WERI-Rb-1 (cell line): ENCODE measurements around the gene SLC26A8.
A peak's percentile ranks its signal among the peaks of the same experiment; 100 is the strongest.

Experiments
- DNase-seq: peaks from one replicate; pipeline ENCODE4 v3.0.0-alpha.2; 2020
- H3K27ac ChIP-seq: fragments of 250-450 bp; sonication (Bioruptor Pico); 2 replicates; pipeline ENCODE4 v1.5.1; 2020; ENCODE audit warnings: mild to moderate bottlenecking, moderate library complexity
- H3K27me3 ChIP-seq: fragments of 250-450 bp; sonication (Bioruptor Pico); 2 replicates; pipeline ENCODE4 v1.5.1; 2021; ENCODE audit warnings: mild to moderate bottlenecking, low read depth, moderate library complexity; ENCODE audit not compliant: insufficient read depth, severe bottlenecking
- H3K36me3 ChIP-seq: fragments of 250-450 bp; sonication (Bioruptor Pico); 2 replicates; pipeline ENCODE4 v1.5.1; 2020; ENCODE audit warnings: mild to moderate bottlenecking, moderate library complexity
- H3K4me3 ChIP-seq: 2 replicates; pipeline ENCODE4 v1.5.1; 2011; ENCODE audit warnings: low read depth, mild to moderate bottlenecking, control low read depth, low read length
- H3K9me3 ChIP-seq: fragments of 250-450 bp; sonication (Bioruptor Pico); 2 replicates; pipeline ENCODE4 v1.5.1; 2021; ENCODE audit warnings: mild to moderate bottlenecking, moderate library complexity; ENCODE audit not compliant: severe bottlenecking
- CTCF ChIP-seq: IDR thresholded peaks from 2 replicates; pipeline ENCODE4 v1.5.1; 2011; ENCODE audit warnings: low read depth, mild to moderate bottlenecking, control low read depth, inconsistent platforms, low read length

The SLC26A8 gene

DNA sequence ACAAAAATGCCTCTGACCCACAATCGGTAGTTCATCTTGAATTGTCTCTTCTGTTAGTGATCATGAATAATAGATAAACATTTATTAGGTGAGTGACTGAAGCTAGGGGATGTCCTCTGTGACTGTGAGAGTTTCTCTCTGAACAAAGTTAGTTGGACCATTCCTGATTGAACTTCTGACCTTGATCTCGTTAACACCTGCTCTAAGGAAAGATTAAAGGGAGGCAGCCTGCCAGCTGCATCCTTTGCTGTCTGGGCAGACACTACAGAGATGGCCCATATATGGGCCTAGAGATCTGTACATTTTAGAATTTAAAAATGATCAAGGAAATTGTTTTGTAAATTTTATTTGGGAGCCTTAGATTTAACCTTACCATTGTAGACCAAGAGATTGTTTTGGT lies 30.5 kb upstream of the SLC26A8 start:
- H3K27ac ChIP-seq: no peak overlapping the region
- peak; percentile 24 for DNase-seq
- H3K36me3 ChIP-seq: peaks cover 37% of the 10 kb centered on the region
- no peak overlapping the region for H3K4me3 ChIP-seq
- no peaks in the 10 kb centered on the region for H3K9me3 ChIP-seq
- TF ChIP-seq CTCF: no peak
- H3K27me3 ChIP-seq: no peaks in the 10 kb centered on the region

DNA sequence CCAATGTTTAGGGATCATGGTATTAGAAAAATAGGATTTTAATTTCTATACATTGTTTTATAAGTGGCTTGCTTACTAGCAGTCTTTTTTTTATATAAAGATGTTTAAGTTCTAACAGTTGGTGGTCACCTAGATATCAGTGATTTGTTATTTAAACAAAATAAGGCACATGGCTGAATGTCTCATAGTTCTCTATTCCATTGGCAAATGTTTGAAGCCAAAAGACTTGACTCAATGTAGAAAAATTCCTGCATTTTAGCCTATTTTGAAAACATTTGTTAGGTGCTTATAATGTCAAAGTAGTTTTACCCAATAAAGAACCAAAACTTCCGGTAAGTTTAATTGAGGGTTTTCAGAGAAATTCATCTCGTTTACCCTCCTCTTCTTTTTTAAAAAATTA lies 30.0 kb upstream of the SLC26A8 start:
- Histone ChIP-seq H3K27me3 (no peaks in the 10 kb centered on the region), H3K27ac (no peak overlapping the region), H3K36me3 (peaks cover 31% of the 10 kb centered on the region), H3K4me3 (no peak overlapping the region), H3K9me3 (no peaks in the 10 kb centered on the region)
- no peak for TF ChIP-seq CTCF
- DNase-seq: no peak

GRCh38 chr6:36053878-36054277 lies 29.4 kb upstream of the SLC26A8 start:
- DNase-seq: no peak
- peaks cover 28% of the 10 kb centered on the region for H3K36me3 ChIP-seq

DNA sequence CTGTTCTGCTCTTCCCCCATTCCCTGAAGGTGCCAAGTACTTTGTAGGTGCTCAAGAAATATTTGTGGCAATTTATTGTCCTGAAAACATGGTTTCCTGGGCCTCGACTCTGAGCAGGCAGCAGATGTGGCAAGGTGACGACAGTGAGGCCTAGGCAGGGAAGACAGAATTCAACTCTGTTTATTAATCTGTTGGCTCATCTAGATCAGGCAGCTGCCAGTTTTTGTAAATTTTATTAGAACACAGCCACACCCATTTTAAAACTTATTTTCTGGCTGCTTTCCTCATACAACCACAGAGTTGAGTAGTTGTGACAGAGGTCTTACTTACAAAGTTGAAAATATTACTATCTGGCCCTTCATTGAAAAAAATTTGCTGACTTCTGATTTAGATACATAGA lies 27.7 kb upstream of the SLC26A8 start:
- Histone ChIP-seq H3K27ac (no peak overlapping the region), H3K9me3 (no peaks in the 10 kb centered on the region), H3K4me3 (no peak overlapping the region), H3K36me3 (peaks cover 28% of the 10 kb centered on the region), H3K27me3 (no peaks in the 10 kb centered on the region)
- no peak for DNase-seq
- no peak for TF ChIP-seq CTCF

More at GRCh38 chr6:36053878-36054277, 29.4 kb upstream of the SLC26A8 start:
- H3K9me3 ChIP-seq: no peaks in the 10 kb centered on the region
- no peak overlapping the region for H3K4me3 ChIP-seq
- no peak for TF ChIP-seq CTCF
- no peak overlapping the region for H3K27ac ChIP-seq
- no peaks in the 10 kb centered on the region for H3K27me3 ChIP-seq

- no peak for DNase-seq
Measured at GRCh38 chr6:36050947-36051710, 26.7 kb upstream of the SLC26A8 start.

More at GRCh38 chr6:36050947-36051710, 26.7 kb upstream of the SLC26A8 start:
- H3K36me3 ChIP-seq: peaks cover 24% of the 10 kb centered on the region
- TF ChIP-seq CTCF: no peak
- no peaks in the 10 kb centered on the region for H3K9me3 ChIP-seq
- no peaks in the 10 kb centered on the region for H3K27me3 ChIP-seq
- no peak overlapping the region for H3K4me3 ChIP-seq
- H3K27ac ChIP-seq: no peak overlapping the region
